HepG2 (cell line): ENCODE data around the gene C20orf204. TPM values are rescaled to one million over a fixed set of nuclear protein-coding genes. Genes with fewer than 3 reads are reported as not detected.

Source experiments
- CENPT ChIP-seq: sonication (generic); formaldehyde crosslinking; IDR thresholded peaks from 2 replicates; pipeline ENCODE4 v1.8.0; 2022; ENCODE audit warnings: low read depth, mild to moderate bottlenecking, moderate library complexity, missing genetic modification reagents
- CHD4 ChIP-seq: fragments of 200-600 bp; sonication (generic); IDR thresholded peaks from 2 replicates; pipeline ENCODE4 v1.7.0; 2017; ENCODE audit warnings: mild to moderate bottlenecking, low read length, borderline replicate concordance
- FOXP4 ChIP-seq: sonication (generic); formaldehyde crosslinking; IDR thresholded peaks from 2 replicates; pipeline ENCODE4 v1.4.0; 2020; ENCODE audit warnings: missing genetic modification reagents
- GLI4 ChIP-seq: sonication (generic); formaldehyde crosslinking; IDR thresholded peaks from 2 replicates; pipeline ENCODE4 v1.5.1; 2020; ENCODE audit warnings: missing genetic modification reagents, mild to moderate bottlenecking, moderate library complexity, borderline replicate concordance
- HMG20A ChIP-seq: IDR thresholded peaks from 2 replicates; pipeline ENCODE4 v1.6.1; 2016; ENCODE audit warnings: borderline replicate concordance
- IKZF4 ChIP-seq: sonication (generic); formaldehyde crosslinking; IDR thresholded peaks from 2 replicates; pipeline ENCODE4 v1.5.1; 2020; ENCODE audit warnings: borderline replicate concordance, mild to moderate bottlenecking, low read depth, missing genetic modification reagents; ENCODE audit errors: not compliant biosample characterization
- KAT8 ChIP-seq: IDR thresholded peaks from 2 replicates; pipeline ENCODE4 v1.6.1; 2016; ENCODE audit warnings: missing genetic modification reagents, missing compliant biosample characterization
- KDM5A ChIP-seq: fragments of 200-600 bp; sonication (generic); IDR thresholded peaks from 2 replicates; pipeline ENCODE4 v1.7.0; 2018; ENCODE audit warnings: antibody characterized with exemption, mild to moderate bottlenecking, low read length, borderline replicate concordance
- MTF2 ChIP-seq: sonication (generic); formaldehyde crosslinking; IDR thresholded peaks from 2 replicates; pipeline ENCODE4 v1.5.0; 2020; ENCODE audit warnings: missing genetic modification reagents, borderline replicate concordance
- MYC ChIP-seq: sonication (generic); formaldehyde crosslinking; IDR thresholded peaks from 2 replicates; pipeline ENCODE4 v1.9.0; 2021; ENCODE audit warnings: missing genetic modification reagents, borderline replicate concordance
- NCOA1 ChIP-seq: sonication (generic); formaldehyde crosslinking; IDR thresholded peaks from 2 replicates; pipeline ENCODE4 v1.9.0; 2021; ENCODE audit warnings: missing genetic modification reagents
- NCOR1 ChIP-seq: fragments of 200-600 bp; sonication (generic); IDR thresholded peaks from 2 replicates; pipeline ENCODE4 v1.7.0; 2017; ENCODE audit warnings: antibody characterized with exemption, low read length, borderline replicate concordance
- SALL1 ChIP-seq: sonication (generic); formaldehyde crosslinking; IDR thresholded peaks from 2 replicates; pipeline ENCODE4 v1.8.0; 2022; ENCODE audit warnings: mild to moderate bottlenecking, missing genetic modification reagents
- SRSF1 ChIP-seq: fragments of 200-400 bp; formaldehyde crosslinking; optimal IDR thresholded peaks from 2 replicates; pipeline ENCODE3; 2017; ENCODE audit warnings: mild to moderate bottlenecking, low read depth, low read length, moderate library complexity
- STAT5B ChIP-seq: sonication (generic); formaldehyde crosslinking; IDR thresholded peaks from 2 replicates; pipeline ENCODE4 v1.4.0; 2020; ENCODE audit warnings: missing genetic modification reagents
- ZBTB4 ChIP-seq: sonication (generic); formaldehyde crosslinking; IDR thresholded peaks from 2 replicates; pipeline ENCODE4 v1.4.0; 2020; ENCODE audit warnings: missing genetic modification reagents, mild to moderate bottlenecking, borderline replicate concordance
- ZFY ChIP-seq: sonication (generic); formaldehyde crosslinking; IDR thresholded peaks from 2 replicates; pipeline ENCODE4 v1.4.0; 2020; ENCODE audit warnings: missing genetic modification reagents
- ZNF280B ChIP-seq: sonication (generic); formaldehyde crosslinking; IDR thresholded peaks from 2 replicates; pipeline ENCODE4 v1.5.0; 2020; ENCODE audit warnings: missing genetic modification reagents, mild to moderate bottlenecking, borderline replicate concordance
- ZNF563 ChIP-seq: sonication (generic); formaldehyde crosslinking; IDR thresholded peaks from 2 replicates; pipeline ENCODE4 v1.8.0; 2022; ENCODE audit warnings: mild to moderate bottlenecking, moderate library complexity, missing genetic modification reagents
- ZNF704 ChIP-seq: sonication (generic); formaldehyde crosslinking; IDR thresholded peaks from 2 replicates; pipeline ENCODE4 v1.8.1; 2023; ENCODE audit warnings: mild to moderate bottlenecking, inconsistent platforms, moderate library complexity, missing genetic modification reagents, borderline replicate concordance
- ZNF720 ChIP-seq: sonication (generic); formaldehyde crosslinking; IDR thresholded peaks from 2 replicates; pipeline ENCODE4 v1.4.0; 2020; ENCODE audit warnings: missing genetic modification reagents
- polyA plus RNA-seq, 8 experiments: library from polyadenylated mRNA; depleted of rRNA in 3 of 8; stranded (reverse) in 7 of 8; unstranded in 1 of 8; fragments of >200 nt; fragmentation: Illumina TruSeq in 4 of 8; extraction: Trizol in 4 of 8; gene quantifications; 2 replicates each; pipeline versions ENCODE4 v1.2.1 to v1.2.3, GENCODE V29; 2011 to 2016; ENCODE audit warnings: low read depth in 4 of 8, missing spikeins in 1 of 8, mixed read lengths in 1 of 8; ENCODE audit not compliant: insufficient read depth in 1 of 8
- total RNA-seq, 5 experiments: library from RNA; depleted of rRNA; stranded (reverse); fragments of >200 nt; fragmentation: Illumina TruSeq; extraction: Trizol; gene quantifications; 2 replicates each; pipeline ENCODE4 v1.2.3, GENCODE V29; 2016; ENCODE audit warnings: low read depth in 1 of 5

Gene C20orf204
- total and polyA plus RNA-seq, 2 of the 13 experiments (the other 11 are each of a cell fraction or from before 2014, with no cell fraction given), result 22.1 to 80.0 TPM

- TF ChIP-seq CENPT (CRISPR knock-in tag), result no peak; the same call in 1 of the 2 replicates
- TF ChIP-seq KAT8 (CRISPR knock-in tag), result no peak
- peak; percentile 100 for TF ChIP-seq ZBTB4
- TF ChIP-seq SALL1 (CRISPR knock-in tag), result peak; percentile 44
- 0 out of 2 replicates have a peak, but pooled peaks have one; percentile 4 for TF ChIP-seq FOXP4 (CRISPR knock-in tag)
- TF ChIP-seq STAT5B, result peak; percentile 9; the same call in 1 of the 2 replicates
- TF ChIP-seq ZNF720, result no peak; the same call in 1 of the 2 replicates
- peak; percentile 74; the same call in 1 of the 2 replicates for TF ChIP-seq CHD4
- peak; percentile 69; the same call in 1 of the 2 replicates for TF ChIP-seq ZNF563
- TF ChIP-seq IKZF4 (CRISPR knock-in tag), result peak; percentile 72
- 0 out of 2 replicates have a peak, but pooled peaks have one; percentile 22 for TF ChIP-seq KDM5A
- TF ChIP-seq MYC, result 0 out of 2 replicates have a peak, but pooled peaks have one; percentile 23
- peak; percentile 76 for TF ChIP-seq SRSF1
- TF ChIP-seq NCOR1, result no peak
- peak; percentile 42 for TF ChIP-seq GLI4
- peak; percentile 90 for TF ChIP-seq MTF2
- no peak for TF ChIP-seq HMG20A (CRISPR knock-in tag)
- TF ChIP-seq ZNF704 (CRISPR knock-in tag), result 0 out of 2 replicates have a peak, but pooled peaks have one; percentile 50
- TF ChIP-seq ZFY (CRISPR knock-in tag), result peak; percentile 78
- TF ChIP-seq ZNF280B (CRISPR knock-in tag), result peak; percentile 59; the same call in 1 of the 2 replicates
- peak; percentile 80; the same call in 1 of the 2 replicates for TF ChIP-seq NCOA1 (CRISPR knock-in tag)
Measured at GRCh38 chr20:64056889-64057627, 21.1 kb downstream of the C20orf204 start (continued).
